Left hindlimb (tissue), 1 donor: ENCODE data around the gene MYO1B.
"Not testable (repeated sequence)": the region's sequence is repeated elsewhere in the genome, so short reads cannot be mapped to it uniquely, and the experiment has no call there.

Experiments
- DNase-seq: peaks from one replicate; pipeline ENCODE4 v3.0.0-alpha.2; 2018

MYO1B gene

DNA sequence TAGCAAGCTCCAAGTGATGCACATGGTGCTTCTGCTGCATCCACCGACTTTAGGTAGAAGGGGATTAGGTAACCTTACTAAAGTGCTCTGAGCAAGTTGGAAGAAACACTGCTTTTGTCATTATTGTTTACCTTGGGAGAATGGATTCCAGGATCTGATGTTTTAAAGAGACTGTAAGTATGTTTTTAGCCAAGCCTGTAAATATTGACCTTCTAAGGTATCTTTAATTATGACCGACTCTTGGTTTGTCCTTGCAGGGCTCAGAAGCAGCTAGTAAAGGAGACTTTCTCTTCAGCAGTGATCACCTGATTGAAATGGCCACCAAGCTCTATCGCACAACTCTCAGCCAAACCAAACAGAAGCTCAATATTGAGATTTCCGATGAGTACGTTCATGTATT lies 170.7 kb downstream of the MYO1B start:
- DNase-seq = no peak

DNA sequence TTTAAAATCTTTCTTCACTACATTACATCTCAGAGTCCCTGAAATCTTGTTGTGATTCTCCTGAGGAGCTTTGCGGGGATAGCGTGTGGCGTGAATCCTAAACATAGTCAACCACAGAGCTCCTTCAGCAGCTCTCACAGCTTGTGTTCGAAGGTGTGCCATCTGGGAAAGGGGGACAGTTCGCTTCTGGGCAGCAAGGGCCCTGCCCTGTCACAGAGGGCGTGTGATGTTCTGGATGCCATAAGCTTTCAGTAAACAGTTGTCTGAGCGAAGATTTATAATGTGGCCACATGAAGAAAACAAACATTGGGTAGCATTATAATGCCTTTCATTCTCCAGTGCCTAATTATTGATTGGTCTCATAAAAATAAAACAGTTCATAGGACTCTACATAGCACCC lies 172.5 kb downstream of the MYO1B start:
- DNase-seq = no peak

DNA sequence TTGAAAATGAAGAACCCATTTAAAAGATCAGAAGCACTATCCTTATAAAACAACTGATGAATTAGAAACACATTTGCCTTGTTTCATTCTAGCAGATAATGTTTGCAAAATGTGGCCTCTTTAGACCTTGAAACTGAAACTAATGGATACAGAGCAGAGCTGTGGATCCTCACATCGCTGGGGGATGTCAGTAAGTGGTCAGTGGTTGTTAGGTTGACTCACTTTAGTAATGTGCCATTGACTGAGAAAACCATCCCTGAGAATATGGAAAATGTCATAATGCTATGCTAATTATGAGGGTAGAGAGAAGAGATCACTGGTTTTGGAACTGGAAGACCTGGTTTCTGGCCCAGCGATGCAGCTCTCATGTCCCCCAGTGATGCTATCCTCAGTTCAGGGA lies 176.7 kb downstream of the MYO1B start:
- no peak for DNase-seq

DNA sequence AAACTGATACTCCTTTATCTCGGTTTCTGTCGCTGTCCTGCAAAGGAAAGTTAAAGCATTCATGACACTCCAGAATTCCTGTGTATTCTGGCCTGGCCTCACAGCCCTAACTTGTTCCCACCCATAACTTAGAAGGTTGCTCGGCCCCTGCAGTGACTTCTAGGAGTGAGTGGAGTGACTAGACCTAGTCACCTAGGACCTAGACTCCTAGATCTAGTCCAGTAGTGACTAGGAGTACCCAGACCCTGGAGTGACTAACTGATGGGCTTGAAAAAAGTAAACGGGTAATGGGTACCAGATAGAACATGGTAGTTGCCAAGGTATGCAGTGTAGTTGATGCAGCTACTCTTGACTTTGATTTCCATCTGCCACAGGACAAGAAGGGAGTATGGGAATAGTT lies 181.8 kb downstream of the MYO1B start:
- DNase-seq = no peak

DNA sequence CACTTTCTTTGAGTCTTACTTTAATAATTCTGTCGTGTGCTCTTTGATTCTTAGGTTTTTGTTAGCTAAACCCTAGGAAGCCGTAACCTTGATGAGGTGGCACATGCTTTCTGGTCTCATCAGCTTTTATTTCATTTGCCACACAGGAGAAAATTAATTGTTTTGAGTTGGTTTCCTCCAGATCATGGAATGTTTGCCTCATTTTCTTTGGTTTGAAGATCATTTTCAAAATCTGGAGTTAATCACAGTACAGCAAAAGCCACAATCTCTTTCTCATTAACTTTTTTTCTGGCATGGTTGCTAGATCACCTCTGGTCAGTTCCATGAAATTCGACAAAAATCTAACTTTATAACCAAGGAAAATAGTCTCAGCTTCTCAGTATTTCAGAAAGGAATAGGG lies 182.9 kb downstream of the MYO1B start:
- no peak for DNase-seq

DNA sequence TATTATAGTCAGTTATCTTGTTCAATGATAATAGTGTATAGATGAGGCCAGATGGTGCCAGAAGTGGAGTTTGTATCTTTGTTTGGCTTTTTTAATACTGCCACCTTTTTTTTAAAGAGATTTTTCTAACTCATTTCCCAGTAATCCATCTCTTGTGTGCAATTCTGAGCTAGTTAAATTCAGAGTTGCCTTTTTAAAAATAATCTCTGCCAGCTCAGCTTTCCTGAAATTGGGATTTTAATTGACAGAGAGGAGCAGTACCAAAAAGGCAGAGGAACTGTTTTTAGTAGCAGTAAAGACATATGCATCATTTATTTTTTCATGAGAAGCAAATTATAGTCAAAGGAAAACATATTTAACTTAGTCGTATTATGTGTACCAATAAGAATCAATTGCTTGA lies 185.3 kb downstream of the MYO1B start:
- DNase-seq = no peak

DNA sequence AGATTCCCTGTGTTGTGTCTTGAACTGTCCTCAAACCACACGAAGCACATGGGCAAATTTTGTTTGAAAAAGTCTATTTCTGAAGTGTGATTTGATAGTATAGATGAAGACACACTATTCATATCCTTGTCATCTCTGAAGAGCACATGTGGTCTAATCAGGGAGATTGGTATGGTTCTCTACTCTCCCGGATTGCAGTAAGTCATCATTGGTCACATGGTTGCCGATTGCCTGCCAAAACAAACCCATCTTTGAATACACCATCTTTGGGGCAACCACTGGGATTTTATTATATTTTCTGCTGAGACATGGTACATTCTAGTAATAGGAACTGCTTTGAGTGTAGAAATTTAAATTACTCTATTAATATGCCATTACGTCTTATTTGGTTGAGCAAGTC lies 186.9 kb downstream of the MYO1B start:
- no peak for DNase-seq

DNA sequence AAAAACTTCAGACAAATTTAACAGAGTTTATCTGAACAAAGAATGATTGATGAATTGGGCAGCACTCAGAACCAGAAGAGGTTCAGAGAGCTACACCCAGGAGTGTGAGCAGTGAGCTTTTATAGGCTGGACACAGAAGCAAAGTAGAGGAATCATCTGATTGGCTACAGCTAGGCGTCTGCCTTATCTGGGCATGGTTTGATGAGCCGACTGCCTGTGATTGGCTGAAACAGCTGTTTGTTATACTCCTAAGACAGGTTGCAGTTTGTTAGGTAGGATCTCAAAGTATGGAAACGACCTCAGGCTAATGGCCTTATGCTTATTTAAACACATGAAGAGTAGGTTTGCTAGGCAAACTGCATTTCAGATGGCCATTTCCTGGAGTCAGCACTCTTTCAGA lies 188.9 kb downstream of the MYO1B start:
- DNase-seq = no peak

DNA sequence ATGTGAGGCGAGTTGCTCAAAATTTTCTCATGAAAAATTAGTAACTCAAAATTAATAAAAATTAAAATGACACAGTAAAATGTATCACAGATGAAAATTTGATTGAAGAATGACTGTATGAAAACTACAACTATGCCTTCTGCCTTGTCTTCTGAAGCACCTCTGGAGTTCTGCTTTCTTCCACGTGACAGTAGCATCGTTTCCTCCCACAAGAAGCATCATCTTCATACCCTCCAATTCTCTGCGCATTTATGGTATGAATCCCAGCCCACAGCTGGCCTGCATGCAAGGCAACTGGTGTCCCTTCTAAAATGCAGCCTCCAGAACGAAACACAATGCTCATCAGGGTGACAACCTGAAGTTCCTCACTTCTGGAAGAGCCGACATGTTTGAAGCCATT lies 189.9 kb downstream of the MYO1B start:
- DNase-seq = no peak

DNA sequence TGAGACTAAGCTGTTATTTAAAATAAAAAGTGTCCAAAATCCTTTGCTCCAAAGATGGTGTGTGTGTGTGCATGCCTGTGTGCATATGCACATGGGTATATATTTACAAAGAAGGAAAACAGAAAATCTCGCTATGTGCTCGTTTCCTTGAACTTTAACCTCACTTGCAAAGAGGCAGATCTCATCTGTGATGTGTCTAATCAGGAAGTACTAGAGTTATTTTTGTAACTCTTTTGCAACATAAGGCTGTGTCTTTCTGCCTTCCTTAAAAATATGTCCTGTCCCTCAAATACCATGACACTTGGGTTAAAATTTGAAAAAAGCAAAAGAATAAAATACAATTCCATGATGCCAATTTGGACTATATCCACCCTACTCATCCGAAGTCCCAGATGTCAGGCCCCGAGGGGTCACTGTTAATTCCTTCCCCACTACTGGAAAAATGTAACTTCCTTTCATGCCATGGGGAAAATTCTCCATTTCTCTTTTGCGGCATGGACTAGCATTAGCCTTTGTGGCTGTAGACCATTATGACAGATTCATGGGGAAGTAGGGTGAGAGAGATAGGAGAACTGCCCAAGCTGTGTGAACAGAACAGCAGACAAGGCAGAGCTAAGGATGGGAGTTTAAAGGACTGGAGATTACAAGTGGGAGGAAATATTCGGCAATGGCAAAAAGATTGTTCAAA lies 191.3 kb downstream of the MYO1B start:
- DNase-seq = no peak

DNA sequence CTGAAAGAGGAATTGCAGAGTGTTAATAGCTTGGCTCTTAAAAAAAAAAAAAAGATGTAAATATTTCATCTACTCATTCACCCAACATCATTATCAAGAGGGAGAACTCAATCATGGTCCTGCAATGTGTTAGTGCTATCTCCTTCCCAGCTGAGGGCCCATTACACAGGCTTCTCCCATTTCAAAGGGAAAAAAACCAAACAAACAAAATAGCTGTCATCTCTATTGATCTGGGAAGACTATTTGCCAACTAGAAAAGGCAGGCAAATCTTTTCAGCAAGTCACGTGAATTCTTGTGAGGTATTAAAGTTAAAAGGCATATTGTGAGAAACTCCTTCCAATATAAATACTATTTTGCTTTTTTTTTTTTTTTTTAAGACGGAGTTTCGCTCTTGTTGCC lies 194.3 kb downstream of the MYO1B start:
- no peak for DNase-seq

DNA sequence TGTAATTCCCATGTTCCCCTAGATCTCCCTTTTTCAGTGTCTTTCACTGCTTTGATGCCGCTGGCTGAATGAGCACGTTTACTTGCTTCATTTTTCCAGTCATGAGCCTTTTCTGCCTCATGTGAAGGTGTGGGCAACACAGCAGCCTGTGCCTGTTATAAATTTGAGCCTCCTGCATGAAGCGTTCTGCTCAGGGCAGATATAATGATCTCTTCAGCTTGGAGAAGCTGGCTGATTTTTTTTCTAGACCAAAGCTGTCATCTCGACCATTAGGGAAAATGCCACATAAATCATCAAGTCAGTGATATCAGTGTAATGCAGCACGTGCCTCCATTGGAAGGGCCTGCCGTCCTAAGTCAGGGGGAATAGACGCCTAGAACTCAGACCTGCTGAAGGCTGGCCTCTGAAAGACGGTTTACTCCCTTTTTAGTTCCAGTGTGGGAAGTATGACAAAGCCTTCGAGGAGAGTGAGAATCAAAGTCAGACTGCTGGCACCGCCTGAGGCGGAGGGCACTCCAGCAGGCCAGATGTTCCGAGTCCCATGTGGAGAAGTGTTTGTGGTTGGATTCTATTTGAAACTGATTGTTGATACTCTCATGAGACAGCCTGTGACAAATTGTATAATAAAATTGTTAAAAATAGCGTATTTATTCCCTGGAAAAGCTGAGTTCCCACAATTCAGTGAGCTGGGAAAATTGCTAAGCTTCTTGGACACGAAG lies 196.5 kb downstream of the MYO1B start:
- DNase-seq = peak; percentile 64

DNA sequence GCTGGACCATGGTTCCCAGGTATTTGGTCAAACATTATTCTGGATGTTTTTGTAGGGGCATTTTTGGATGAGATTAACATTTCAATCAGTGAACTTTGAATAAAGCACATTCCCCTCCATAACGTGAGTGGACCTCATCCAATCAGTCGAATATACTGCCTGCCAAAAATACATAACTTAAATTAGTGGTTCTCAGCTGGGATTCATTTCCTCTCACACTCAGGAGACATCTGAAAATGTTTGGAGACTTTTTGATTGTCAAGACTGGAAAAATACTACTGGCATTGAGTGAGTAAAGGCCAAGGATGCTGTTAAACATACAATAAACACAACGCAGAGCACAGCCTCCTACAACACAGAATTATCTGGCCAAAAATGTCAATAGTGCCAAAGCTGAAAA lies 198.2 kb downstream of the MYO1B start:
- no peak for DNase-seq

DNA sequence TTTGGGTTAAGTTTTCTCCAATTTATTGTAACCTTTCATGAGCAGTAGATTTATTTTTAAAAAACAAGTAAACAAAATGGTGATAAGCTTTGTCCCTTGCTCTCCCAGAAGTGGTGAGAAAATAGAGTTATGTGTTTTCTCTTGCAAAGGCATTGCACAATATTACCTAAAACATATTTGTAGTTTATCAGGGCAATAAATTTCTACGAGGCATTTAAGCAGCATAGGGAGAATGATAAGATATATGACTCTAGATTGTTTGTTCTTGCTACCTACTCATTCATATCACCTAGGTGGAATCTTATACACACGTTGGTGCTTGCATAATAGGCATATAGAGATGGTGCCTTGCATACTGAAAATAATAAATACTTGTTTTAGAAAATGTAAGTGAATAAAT lies 201.7 kb downstream of the MYO1B start:
- no peak for DNase-seq

DNA sequence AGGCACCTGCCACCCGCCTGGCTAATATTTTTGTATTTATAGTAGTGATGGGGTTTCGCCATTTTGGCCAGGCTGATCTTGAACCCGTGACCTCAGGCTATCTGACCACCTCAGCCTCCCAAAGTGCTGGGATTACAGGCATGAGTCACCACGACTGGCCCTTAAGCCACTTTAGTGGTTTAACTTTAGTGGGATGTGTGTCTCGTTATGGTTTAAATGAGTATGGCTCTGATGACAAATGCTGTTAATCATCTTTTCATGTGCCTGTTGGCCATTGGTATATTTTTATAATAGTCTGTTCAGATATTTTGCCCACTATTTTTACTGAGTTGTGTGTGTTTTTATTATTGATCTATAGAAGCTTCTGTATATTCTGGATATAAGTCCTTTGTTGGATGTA lies 205.9 kb downstream of the MYO1B start:
- no peak for DNase-seq

DNA sequence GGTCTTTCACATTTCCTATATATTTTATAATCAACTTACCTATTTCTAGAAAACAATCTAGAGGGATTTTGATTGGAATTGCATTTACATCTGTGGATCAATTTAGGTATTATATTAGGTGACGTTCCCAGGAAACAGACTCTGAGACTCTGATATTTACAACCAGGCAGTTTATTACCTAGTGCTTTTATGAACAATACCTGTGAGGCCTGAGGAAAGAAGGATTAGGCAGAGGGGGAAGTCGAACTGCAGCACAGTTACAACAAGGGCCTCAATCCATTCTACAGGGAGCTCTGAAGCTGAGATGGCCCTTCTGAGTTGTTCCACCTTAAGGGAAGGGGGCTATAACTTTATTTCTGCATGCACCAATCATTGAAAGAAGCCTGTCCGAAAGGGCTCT lies 206.9 kb downstream of the MYO1B start:
- no peak for DNase-seq

DNA sequence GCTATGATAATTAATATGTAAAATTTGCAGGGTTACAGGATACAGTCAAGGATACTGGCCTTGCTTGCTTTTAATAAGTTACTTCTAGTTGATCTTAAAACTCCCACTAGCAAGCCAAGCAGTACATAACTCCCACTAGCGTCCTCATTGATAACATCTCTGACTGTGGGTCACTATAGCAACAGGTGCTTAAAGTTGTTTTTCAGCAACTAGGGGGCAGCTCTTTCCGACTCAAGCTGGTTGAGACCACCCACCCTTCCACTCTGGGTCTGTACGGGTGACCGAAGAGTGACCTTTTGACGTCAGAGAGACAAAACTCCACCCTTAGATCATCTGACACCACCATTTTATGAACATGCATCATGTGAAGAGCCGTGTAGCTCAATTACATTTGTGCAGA lies 208.6 kb downstream of the MYO1B start:
- DNase-seq = no peak

DNA sequence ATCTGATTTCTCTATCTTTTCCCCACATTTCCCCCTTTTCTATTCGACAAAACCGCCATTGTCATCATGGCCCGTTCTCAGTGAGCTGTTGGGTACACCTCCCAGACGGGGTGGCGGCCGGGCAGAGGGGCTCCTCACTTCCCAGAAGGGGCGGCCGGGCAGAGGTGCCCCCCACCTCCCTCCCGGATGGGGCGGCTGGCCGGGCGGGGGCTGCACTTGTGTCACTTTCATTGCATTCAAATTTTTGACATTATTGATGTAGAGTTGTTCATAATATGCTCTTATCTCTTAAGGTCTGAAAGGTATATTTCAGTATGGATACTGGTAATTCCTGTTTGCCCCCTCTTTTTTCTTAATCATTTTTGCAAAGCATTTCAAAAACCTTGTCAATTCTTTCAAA lies 211.3 kb downstream of the MYO1B start:
- not testable (repeated sequence) for DNase-seq

DNA sequence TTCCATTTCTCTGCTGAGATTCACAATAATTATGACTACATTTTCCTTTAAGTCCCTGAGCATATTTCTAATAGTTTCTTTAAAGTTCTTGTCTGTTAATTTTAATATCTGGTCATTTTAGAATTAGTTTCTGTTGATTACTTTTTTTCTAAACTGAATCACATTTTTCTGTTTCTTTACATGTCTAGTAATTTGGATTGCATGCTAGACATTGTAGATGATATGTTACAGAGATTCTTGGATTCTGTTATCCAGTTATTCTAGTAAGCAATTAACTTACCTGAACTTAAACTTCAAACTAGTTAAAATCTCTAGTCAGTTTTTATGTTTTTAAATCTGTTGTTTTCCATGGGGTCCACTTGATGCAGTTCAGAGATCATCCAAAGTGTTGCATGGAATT lies 214.0 kb downstream of the MYO1B start:
- DNase-seq = no peak

DNA sequence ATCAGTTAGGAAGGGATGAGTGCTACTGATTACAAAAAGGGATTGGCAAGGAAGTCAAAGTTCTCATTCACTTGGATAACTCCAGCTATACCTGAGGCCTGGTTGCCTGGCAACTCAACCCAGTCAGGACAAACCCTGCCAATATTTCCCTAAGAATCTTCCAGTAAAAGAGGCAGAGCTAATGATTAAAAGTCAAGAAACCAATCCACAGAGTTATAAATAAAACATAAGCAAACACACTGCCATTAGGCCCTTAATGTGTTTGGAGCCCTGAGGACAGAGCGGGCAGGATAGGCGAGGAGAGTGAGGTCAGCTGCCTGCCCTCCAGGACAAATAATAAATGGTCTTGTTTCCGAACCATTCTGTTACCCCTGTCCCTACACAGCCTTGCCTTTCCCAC lies 217.2 kb downstream of the MYO1B start:
- DNase-seq = no peak

DNA sequence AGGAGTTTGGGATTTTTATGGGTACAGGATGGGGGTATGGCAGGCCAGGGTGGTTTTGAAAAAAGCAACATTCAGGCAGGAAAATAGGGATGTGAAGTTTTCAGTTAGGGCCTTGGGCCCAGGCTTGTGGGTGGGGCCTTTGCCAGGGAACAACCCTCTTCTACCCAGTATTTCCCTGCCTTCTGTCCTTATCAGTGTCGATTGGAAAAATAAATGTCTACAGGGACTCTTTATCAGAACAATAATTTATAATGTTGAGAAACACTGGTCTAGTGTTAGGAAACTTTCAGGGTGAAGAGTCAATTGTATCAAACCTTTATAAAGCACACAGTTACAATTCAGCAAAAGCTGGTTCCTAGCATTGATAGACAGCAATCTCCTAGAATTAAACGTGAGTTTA lies 218.6 kb downstream of the MYO1B start:
- no peak for DNase-seq

DNA sequence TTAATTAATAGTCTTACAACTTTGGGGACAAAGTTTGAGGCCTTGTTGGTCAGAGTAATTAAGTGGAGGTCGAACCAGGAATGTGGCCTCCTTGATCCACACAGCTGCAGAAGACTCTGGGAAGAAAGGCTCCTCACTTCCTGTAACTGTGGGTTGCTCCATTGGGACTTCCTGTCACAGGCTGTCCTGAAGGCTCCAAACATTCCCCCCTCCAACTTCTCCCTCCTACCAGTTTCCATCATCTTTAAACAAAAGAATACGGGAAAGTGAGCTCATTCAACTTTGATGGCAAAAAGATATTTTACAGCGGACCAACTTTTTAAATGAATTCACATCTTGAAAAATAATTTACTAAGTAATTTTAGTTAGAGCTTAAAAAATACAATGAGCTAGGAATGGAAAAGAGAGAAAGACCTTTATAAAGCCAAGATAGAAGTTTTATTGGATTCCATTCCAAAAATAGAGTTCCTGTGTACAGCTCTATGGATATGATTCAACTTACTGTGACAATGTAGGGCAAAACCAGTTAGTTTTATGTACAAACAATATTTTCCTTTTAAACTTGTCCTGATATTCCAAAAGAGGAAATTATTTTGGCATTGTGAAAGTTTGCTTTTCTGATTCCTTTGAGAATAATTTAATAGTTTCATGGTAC lies 220.7 kb downstream of the MYO1B start:
- peak; percentile 44 for DNase-seq

DNA sequence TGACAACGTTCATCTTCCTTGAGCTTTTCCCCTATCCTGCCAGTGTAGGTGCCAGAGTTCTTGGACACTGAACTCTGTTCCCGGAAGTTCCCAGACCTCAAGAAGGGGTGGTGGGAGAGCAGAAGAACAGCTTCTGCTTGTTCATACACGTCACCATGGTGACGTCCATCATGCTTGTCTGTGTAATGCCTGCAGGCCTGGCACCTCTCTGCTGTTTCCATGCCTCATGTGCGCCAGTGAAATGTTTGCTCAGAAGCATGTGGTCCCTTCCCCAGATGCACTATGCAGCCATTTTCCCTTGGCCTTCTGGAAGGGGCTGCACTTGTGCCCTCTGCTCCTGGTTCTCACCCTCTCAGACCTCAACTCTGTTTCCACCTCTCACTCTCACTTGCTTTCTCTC lies 221.9 kb downstream of the MYO1B start:
- DNase-seq = no peak

DNA sequence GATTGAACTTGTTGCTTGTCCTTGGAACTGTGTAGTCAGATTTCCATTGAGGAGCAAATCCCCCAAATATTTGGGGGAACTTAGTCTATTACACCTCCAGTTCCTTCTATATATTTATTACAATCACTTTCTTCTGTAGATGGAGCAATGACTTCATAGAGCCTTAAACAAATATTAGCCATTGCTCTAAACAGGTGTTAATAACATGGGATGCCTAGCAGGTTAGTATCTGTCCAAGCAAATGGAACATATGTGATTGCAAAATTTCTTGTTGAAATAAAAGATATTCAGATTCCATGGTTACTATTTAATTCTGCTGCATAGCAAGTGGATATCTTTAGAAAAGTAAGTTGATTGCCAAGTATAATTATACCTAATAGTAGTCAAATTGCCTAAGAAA lies 225.1 kb downstream of the MYO1B start:
- DNase-seq = no peak

DNA sequence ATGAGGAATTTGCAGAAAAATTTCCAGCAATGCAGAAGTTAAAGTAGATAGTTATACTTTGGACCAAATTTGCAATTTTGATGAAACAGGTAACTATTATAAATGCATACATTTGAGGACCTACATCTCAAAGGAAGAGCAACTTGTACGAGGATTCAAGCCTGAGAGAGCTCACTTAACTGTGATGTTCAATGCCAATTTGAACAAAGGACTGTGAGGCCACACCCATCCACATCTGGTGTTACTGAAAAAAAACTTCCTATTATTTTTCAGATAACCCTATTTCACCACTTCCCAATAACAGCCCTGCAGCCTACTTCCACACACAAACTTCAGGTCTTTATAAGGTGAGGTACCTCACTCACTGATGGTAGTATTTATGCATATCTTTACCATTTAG lies 229.3 kb downstream of the MYO1B start:
- DNase-seq = no peak
